GM13977 (cell line): ENCODE data around the gene KCNIP3.

Experiments used
- DNase-seq: peaks from one replicate; pipeline ENCODE4 v3.0.0; 2012; ENCODE audit warnings: low spot score
- in situ Hi-C: fragments of 300-500 bp; cut with MboI; formaldehyde crosslinking; loops from one replicate; pipeline ENCODE4 v1.12.0; 2022; ENCODE audit warnings: low sequenced_read_pairs, low pct_unique_long_range_greater_than_20kb, mixed read lengths, inconsistent platforms; ENCODE audit not compliant: unreplicated experiment
- TF ChIP-seq, protein P1 (sequence below): IDR thresholded peaks from 2 replicates; pipeline ENCODE4 v1.5.1; 2012; ENCODE audit warnings: mild to moderate bottlenecking, control low read depth; ENCODE audit not compliant: insufficient read depth; ENCODE audit errors: extremely low read depth, missing control alignments

KCNIP3 gene

DNA sequence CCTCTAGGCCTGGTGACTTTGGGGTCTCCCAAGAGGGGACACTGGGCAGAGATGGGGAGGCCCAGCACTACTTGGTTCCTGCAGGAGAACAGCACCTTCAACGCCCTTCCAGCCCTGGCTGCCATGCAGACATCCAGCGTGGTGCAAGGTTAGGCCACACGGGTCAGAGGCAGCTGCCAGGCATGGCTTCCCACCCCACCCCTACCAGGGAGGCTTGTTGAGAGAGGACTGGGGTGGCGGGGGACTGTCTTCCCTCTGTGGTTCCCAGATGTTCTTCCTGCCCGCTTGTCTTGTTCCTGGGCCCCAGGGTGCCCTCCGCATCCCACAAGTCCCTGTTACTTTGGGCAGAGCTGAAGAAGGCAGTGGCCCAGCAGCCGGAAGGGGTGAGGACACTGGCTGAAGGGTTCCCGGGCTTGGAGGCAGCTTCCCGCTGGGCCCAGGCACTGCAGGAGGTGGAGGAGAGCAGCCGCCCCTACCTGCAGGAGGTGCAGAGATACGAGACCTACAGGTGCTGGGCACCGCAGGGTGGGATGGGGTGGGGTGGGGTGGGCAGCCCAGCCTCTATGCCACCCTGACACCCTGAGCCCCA lies 18.4 kb upstream of the KCNIP3 start:
- in situ Hi-C loops: no loop called here
- no peak for DNase-seq
- TF ChIP-seq, protein P1, sequence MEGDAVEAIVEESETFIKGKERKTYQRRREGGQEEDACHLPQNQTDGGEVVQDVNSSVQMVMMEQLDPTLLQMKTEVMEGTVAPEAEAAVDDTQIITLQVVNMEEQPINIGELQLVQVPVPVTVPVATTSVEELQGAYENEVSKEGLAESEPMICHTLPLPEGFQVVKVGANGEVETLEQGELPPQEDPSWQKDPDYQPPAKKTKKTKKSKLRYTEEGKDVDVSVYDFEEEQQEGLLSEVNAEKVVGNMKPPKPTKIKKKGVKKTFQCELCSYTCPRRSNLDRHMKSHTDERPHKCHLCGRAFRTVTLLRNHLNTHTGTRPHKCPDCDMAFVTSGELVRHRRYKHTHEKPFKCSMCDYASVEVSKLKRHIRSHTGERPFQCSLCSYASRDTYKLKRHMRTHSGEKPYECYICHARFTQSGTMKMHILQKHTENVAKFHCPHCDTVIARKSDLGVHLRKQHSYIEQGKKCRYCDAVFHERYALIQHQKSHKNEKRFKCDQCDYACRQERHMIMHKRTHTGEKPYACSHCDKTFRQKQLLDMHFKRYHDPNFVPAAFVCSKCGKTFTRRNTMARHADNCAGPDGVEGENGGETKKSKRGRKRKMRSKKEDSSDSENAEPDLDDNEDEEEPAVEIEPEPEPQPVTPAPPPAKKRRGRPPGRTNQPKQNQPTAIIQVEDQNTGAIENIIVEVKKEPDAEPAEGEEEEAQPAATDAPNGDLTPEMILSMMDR: no peak

DNA sequence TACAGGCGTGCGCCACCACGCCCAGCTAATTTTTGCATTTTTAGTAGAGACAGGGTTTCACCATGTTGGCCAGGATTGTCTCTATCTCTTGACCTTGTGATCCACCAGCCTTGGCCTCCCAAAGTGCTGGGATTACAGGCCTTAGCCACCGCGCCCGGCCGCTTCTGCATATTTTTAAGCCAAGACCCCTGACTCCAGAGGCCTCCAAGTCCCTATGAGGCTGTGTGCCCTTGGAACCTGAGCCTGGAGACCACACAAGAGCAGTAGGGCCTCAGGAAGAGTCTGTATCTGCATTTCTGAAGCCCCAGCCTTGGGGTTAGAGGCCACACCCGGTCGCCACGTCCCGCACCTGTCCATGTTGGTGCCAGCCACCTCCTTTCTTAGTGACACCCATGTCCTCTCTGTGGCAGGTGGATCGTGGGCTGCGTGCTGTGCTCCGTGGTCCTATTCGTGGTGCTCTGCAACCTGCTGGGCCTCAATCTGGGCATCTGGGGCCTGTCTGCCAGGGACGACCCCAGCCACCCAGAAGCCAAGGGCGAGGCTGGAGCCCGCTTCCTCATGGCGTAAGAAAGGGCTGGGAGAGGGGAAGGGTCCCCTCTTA lies 17.6 kb upstream of the KCNIP3 start:
- in situ Hi-C loops: no loop called here
- TF ChIP-seq, protein P1: no peak
- no peak for DNase-seq

DNA sequence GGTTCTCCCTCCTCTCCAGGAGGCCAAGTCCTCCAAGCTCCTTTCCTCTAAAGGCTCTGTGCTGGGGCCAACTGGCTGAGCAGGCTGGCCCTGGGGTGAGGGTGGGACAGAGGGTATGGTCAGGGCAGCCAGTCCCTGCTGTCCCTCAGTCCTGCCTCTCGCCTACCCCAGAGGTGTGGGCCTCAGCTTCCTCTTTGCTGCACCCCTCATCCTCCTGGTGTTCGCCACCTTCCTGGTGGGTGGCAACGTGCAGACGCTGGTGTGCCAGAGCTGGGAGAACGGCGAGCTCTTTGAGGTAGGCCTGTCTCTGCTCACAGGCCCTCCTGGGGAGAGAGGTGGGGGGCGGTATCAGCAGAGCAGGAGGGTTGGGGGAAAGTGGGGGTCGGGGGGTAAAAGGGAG lies 16.1 kb upstream of the KCNIP3 start:
- in situ Hi-C loops: no loop called here
- TF ChIP-seq, protein P1: no peak
- DNase-seq: no peak

DNA sequence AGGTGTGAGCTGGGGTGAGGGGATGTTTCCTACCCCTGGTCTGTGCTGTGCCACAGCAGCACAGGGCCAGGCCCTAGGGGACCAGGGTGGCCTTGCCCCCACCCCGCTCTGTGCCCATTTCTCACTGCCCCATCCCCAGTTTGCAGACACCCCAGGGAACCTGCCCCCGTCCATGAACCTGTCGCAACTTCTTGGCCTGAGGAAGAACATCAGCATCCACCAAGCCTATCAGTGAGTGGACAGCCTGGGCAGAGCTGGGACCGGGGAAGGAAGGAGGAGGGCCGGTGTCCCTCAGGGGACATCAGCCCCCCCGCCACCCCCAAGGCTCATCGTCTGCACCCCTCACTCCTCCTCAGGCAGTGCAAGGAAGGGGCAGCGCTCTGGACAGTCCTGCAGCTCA lies 15.4 kb upstream of the KCNIP3 start:
- in situ Hi-C loops: no loop called here
- no peak for DNase-seq
- TF ChIP-seq, protein P1: no peak

DNA sequence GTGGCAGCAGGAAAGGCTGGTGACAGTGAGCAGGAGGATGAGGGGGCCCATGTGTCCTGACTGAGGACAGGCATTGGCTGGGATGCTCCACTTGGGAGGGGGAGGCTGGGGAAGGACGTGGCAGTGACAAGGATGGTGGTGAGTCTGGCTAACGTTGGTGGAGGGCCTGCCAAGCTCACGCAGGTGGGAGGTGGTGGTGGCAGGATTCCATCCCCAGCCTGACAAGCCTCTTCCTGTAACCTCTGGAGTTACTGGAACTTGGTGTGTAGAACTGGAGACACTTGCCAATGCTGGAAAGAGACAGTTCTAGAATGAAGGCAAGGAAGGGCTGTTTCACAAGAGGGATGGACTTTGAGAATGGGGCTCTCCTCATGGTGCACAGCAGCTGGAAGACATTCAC lies 14.7 kb upstream of the KCNIP3 start:
- no peak for DNase-seq
- TF ChIP-seq, protein P1: no peak
- in situ Hi-C loops: no loop called here

DNA sequence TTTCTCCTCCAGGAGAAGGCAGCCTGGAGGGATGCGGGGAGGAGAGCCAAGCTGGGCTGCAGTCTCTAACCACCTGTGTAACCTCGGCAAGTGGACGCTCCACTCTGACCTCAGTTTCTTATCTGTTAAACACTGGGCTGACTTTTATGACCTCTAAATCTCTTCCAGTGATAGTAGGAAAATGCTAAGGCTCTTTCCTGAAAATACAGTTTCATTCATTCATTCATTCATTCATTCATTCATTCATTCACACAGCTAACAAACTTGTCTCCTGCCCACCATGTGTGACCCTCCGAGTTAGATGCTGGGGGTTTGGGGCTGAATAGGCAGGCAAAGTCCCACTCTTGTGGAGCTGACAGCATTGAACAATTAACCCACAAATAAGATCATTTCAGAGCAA lies 13.6 kb upstream of the KCNIP3 start:
- TF ChIP-seq, protein P1: no peak
- no peak for DNase-seq
- in situ Hi-C loops: no loop called here
